Measurements from ENCODE around the gene TAX1BP3. TPM values are rescaled to one million over a fixed set of nuclear protein-coding genes. Genes with fewer than 3 reads are reported as not detected.
"Not testable (repeated sequence)": the region's sequence is repeated elsewhere in the genome, so short reads cannot be mapped to it uniquely, and the experiment has no call there.

The TAX1BP3 gene
- 10 to 100 TPM; 22.4 to 23.5 TPM for total RNA-seq

- CTCF ChIA-PET, result interaction anchor here (0.6 to 1.5 kb wide), 4 partner anchors 34 to 88 kb away, joined by 3 to 4 read pairs (median 3); no protein-coding TSS in a partner anchor
Observed at GRCh38 chr17:3668279-3669084, at the start of gene TAX1BP3, which contains the start of gene EMC6. Gene TAX1BP3, minus strand, starts transcription at chr17:3668578. Its CDS starts 52 bp downstream, at chr17:3668526. Gene EMC6, plus strand, starts transcription at chr17:3668812. Its CDS starts 335 bp downstream, at chr17:3669147.

GRCh38 chr17:3715296-3715695, 46.9 kb upstream of the TAX1BP3 start:
- CTCF ChIA-PET, result interaction anchor here (0.6 to 1.2 kb wide), 3 partner anchors 22 to 79 kb away, joined by 3 read pairs; no protein-coding TSS in a partner anchor
- POLR2A ChIA-PET, result no interaction called here

More at GRCh38 chr17:3668279-3669084, at the start of gene TAX1BP3, which contains the start of gene EMC6:
- POLR2A ChIA-PET, result interaction anchor here (1.0 to 1.3 kb wide), 2 partner anchors 24 to 42 kb away, joined by 3 to 4 read pairs; no protein-coding TSS in a partner anchor

- CTCF ChIA-PET, result interaction anchor here (0.8 to 1.6 kb wide), 3 partner anchors 11 to 44 kb away, joined by 3 to 4 read pairs (median 3); partner anchors contain the start of genes EMC6, HASPIN and TAX1BP3
- POLR2A ChIA-PET, result no interaction called here
Observed at GRCh38 chr17:3712811-3713463, 44.6 kb upstream of the TAX1BP3 start.

- ChIA-PET POLR2A (interaction anchor here (0.7 to 1.2 kb wide), 4 partner anchors 13 to 42 kb away, joined by 3 to 11 read pairs (median 4); partner anchors contain the start of genes EMC6, HASPIN and P2RX5), CTCF (interaction anchor here (0.5 to 2.5 kb wide), 6 partner anchors 12 to 136 kb away, joined by 3 to 17 read pairs (median 4); partner anchors contain the start of genes HASPIN and P2RX5)
Observed at GRCh38 chr17:3710951-3711383, 42.6 kb upstream of the TAX1BP3 start.

GRCh38 chr17:3708366-3708765, 40.0 kb upstream of the TAX1BP3 start:
- ChIA-PET CTCF (interaction anchor here (0.9 to 1.9 kb wide), 4 partner anchors 12 to 29 kb away, joined by 3 to 7 read pairs (median 4); partner anchors contain the start of gene P2RX5), POLR2A (interaction anchor here (0.6 kb wide), 1 partner anchor 14 kb away, joined by 5 read pairs; no protein-coding TSS in a partner anchor)

GRCh38 chr17:3705718-3705984, 37.3 kb upstream of the TAX1BP3 start:
- CTCF ChIA-PET, POLR2A ChIA-PET: not testable (repeated sequence)

GRCh38 chr17:3704931-3705717, 36.7 kb upstream of the TAX1BP3 start:
- POLR2A ChIA-PET, result interaction anchor here (0.6 kb wide), 1 partner anchor 51 kb away, joined by 4 read pairs; no protein-coding TSS in a partner anchor
- CTCF ChIA-PET, result no interaction called here

- CTCF ChIA-PET, result interaction anchor here (1.0 kb wide), 1 partner anchor 33 kb away, joined by 3 read pairs; the partner anchor contains the start of genes EMC6 and TAX1BP3
- POLR2A ChIA-PET, result not testable (repeated sequence)
Observed at GRCh38 chr17:3702041-3702539, 33.7 kb upstream of the TAX1BP3 start.

GRCh38 chr17:3699951-3700350, 31.6 kb upstream of the TAX1BP3 start:
- POLR2A ChIA-PET, result no interaction called here
- CTCF ChIA-PET, result interaction anchor here (0.6 to 1.4 kb wide), 2 partner anchors 18 to 250 kb away, joined by 3 read pairs; no protein-coding TSS in a partner anchor

- ChIA-PET CTCF (no interaction called here), POLR2A (no interaction called here)
Observed at GRCh38 chr17:3698139-3698538, 29.8 kb upstream of the TAX1BP3 start.

- CTCF ChIA-PET, result interaction anchor here (0.8 to 2.8 kb wide), 3 partner anchors 13 to 130 kb away, joined by 4 to 14 read pairs (median 4); no protein-coding TSS in a partner anchor
- POLR2A ChIA-PET, result interaction anchor here (2.5 kb wide), 1 partner anchor 14 kb away, joined by 11 read pairs; no protein-coding TSS in a partner anchor
Observed at GRCh38 chr17:3697103-3697476, 28.7 kb upstream of the TAX1BP3 start.

GRCh38 chr17:3695723-3696411, 27.5 kb upstream of the TAX1BP3 start, which contains the start of gene P2RX5:
Gene P2RX5, minus strand, starts transcription at chr17:3696155. Its CDS starts 150 bp downstream, at chr17:3696005.
- CTCF ChIA-PET, result interaction anchor here (1.0 to 2.8 kb wide), 7 partner anchors 11 to 143 kb away, joined by 3 to 14 read pairs (median 5); no protein-coding TSS in a partner anchor
- POLR2A ChIA-PET, result interaction anchor here (0.9 to 2.5 kb wide), 2 partner anchors 15 to 100 kb away, joined by 3 to 11 read pairs; no protein-coding TSS in a partner anchor

- CTCF ChIA-PET, result interaction anchor here (1.0 to 2.8 kb wide), 6 partner anchors 11 to 144 kb away, joined by 3 to 14 read pairs (median 6); no protein-coding TSS in a partner anchor
- POLR2A ChIA-PET, result interaction anchor here (0.9 to 2.5 kb wide), 2 partner anchors 16 to 101 kb away, joined by 3 to 11 read pairs; no protein-coding TSS in a partner anchor
Observed at GRCh38 chr17:3695129-3695722, 26.8 kb upstream of the TAX1BP3 start.

- CTCF ChIA-PET, result interaction anchor here (0.6 to 1.9 kb wide), 3 partner anchors 15 to 22 kb away, joined by 3 to 7 read pairs (median 6); no protein-coding TSS in a partner anchor
- POLR2A ChIA-PET, result interaction anchor here (0.7 kb wide), 2 partner anchors 14 to 17 kb away, joined by 3 to 5 read pairs; no protein-coding TSS in a partner anchor
Observed at GRCh38 chr17:3693829-3694231, 25.5 kb upstream of the TAX1BP3 start.

- CTCF ChIA-PET, result interaction anchor here (1.6 kb wide), 1 partner anchor 16 kb away, joined by 7 read pairs; no protein-coding TSS in a partner anchor
- POLR2A ChIA-PET, result no interaction called here
Observed at GRCh38 chr17:3693141-3693540, 24.8 kb upstream of the TAX1BP3 start.

GRCh38 chr17:3692346-3692745, 24.0 kb upstream of the TAX1BP3 start:
- ChIA-PET POLR2A (no interaction called here), CTCF (interaction anchor here (1.4 kb wide), 1 partner anchor 45 kb away, joined by 3 read pairs; no protein-coding TSS in a partner anchor)

- ChIA-PET POLR2A (no interaction called here), CTCF (interaction anchor here (1.4 kb wide), 1 partner anchor 46 kb away, joined by 3 read pairs; no protein-coding TSS in a partner anchor)
Observed at GRCh38 chr17:3691617-3692067, 23.3 kb upstream of the TAX1BP3 start.
